A549 (cell line): ENCODE results near the gene TMEM198.

Source experiments
- BHLHE40 ChIP-seq: IDR thresholded peaks from 2 replicates; pipeline ENCODE4 v1.6.1; 2012; ENCODE audit warnings: low read depth, low read length, inconsistent platforms
- CEBPB ChIP-seq, 2 experiments: fragments of >200 bp in 1 of 2; sonication (Bioruptor Twin) in 1 of 2; formaldehyde crosslinking in 1 of 2; IDR thresholded peaks; 2 replicates each; pipeline ENCODE4 v1.6.1; 2012 to 2016
- CHD2 ChIP-seq: fragments of 150-350 bp; IDR thresholded peaks from 2 replicates; pipeline ENCODE4 v1.6.1; 2014; ENCODE audit warnings: low read length; ENCODE audit not compliant: partially characterized antibody
- MAFK ChIP-seq: fragments of 450-650 bp; IDR thresholded peaks from 2 replicates; pipeline ENCODE4 v1.6.1; 2014; ENCODE audit not compliant: partially characterized antibody
- POLR2A ChIP-seq: IDR thresholded peaks from 2 replicates; pipeline ENCODE4 v1.6.1; 2012; ENCODE audit warnings: mild to moderate bottlenecking, low read length
- RCOR1 ChIP-seq: fragments of 150-350 bp; IDR thresholded peaks from 2 replicates; pipeline ENCODE4 v1.6.1; 2014; ENCODE audit warnings: antibody characterized with exemption, low read length, low read depth
- SMC3 ChIP-seq: fragments of >200 bp; sonication (Bioruptor Twin); formaldehyde crosslinking; IDR thresholded peaks from 3 replicates; pipeline ENCODE4 v1.6.1; 2018; ENCODE audit warnings: inconsistent platforms
- TP53 ChIP-seq: fragments of 250-450 bp; sonication (Bioruptor Pico); IDR thresholded peaks from 2 replicates; pipeline ENCODE4 v1.5.0; 2021; ENCODE audit warnings: mild to moderate bottlenecking, moderate library complexity
- TF ChIP-seq, protein P1 (sequence below): fragments of >200 bp; sonication (Bioruptor Twin); formaldehyde crosslinking; IDR thresholded peaks from 3 replicates; pipeline ENCODE4 v1.5.1; 2016
- TF ChIP-seq, protein P2 (sequence below): IDR thresholded peaks from 2 replicates; pipeline ENCODE4 v1.6.1; 2012

DNA sequence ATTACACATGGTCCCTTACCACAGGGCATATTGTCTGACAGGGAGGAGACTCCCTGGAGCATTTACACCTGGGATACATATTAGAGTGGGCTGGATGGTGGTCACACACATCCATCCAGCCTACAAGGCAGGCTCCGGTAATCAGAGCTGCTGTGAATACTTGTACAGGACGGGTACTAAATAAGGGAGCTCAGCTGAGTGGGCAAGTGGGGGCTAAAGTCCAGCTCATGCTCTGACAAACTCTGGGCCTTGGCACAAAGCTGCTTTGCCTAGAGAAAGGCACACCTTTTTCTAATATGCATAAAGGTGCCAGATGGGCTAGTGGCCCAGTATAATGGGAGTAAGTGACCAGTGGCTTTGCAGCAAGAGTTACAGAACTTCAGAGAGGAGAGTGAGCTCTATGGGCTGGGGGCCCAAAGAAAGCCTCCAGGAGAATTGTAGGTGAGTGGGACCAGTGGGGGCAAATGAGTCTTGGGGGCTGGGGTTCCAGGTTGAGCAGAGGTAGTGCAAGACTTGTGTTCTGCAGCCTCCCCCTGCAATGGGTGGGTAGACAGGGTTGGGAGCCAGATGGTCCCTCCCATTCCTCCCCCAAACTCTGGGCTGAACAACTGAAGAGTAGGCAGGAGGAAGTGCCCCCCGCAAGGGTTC, 1.6 kb downstream of the TMEM198 start:
- TF ChIP-seq, protein P1, sequence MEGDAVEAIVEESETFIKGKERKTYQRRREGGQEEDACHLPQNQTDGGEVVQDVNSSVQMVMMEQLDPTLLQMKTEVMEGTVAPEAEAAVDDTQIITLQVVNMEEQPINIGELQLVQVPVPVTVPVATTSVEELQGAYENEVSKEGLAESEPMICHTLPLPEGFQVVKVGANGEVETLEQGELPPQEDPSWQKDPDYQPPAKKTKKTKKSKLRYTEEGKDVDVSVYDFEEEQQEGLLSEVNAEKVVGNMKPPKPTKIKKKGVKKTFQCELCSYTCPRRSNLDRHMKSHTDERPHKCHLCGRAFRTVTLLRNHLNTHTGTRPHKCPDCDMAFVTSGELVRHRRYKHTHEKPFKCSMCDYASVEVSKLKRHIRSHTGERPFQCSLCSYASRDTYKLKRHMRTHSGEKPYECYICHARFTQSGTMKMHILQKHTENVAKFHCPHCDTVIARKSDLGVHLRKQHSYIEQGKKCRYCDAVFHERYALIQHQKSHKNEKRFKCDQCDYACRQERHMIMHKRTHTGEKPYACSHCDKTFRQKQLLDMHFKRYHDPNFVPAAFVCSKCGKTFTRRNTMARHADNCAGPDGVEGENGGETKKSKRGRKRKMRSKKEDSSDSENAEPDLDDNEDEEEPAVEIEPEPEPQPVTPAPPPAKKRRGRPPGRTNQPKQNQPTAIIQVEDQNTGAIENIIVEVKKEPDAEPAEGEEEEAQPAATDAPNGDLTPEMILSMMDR: no peak
- TF ChIP-seq, protein P2, sequence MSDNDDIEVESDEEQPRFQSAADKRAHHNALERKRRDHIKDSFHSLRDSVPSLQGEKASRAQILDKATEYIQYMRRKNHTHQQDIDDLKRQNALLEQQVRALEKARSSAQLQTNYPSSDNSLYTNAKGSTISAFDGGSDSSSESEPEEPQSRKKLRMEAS: no peak
- no peak for TF ChIP-seq RCOR1
- TF ChIP-seq CEBPB (IDR thresholded peaks at IDR 0.05): no peak
- no peak for TF ChIP-seq MAFK
- no peak for TF ChIP-seq CHD2
- no peak for TF ChIP-seq BHLHE40
- no peak for TF ChIP-seq SMC3
- no peak for TF ChIP-seq TP53 (CRISPR knock-in tag)
- TF ChIP-seq POLR2A: no peak
